ENCODE data around the gene EIF2S3. TPM values are rescaled to one million over a fixed set of nuclear protein-coding genes. Genes with fewer than 3 reads are reported as not detected.

The EIF2S3 gene
- total and polyA plus RNA-seq, 2 of the 4 experiments (the other 2 are of a cell fraction): 97.9 to 416 TPM

DNA sequence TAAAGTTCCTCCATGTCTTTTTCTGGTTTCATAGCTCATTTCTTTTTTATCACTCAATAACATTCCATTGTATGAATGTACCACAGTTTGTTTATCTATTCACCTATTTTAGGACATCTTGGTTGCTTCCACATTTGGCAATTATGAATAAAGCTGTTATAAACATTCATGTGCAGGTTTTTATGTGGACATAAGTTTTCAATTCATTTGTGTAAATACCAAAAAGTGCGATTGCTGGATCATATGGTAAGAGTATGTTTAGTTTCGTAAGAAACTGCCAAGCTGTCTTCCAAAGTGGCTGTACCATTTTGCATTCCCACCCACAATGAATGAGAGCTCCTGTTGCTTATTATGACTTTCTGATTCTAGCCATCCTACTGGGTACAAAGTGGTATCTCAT, 58.4 kb downstream of the EIF2S3 start:
- no TSS peak for BruUV-seq (replicated peaks)
- no peak for TF ChIP-seq RAD21 (IDR thresholded peaks at IDR 0.05; ENCODE audit: low read length)
- no peak for TF ChIP-seq FOS (IDR thresholded peaks at IDR 0.05; ENCODE audit: low read depth, low read length)
- TF ChIP-seq MAZ (IDR thresholded peaks at IDR 0.05; ENCODE audit: borderline replicate concordance, low read depth, low read length): no peak
- TF ChIP-seq POLR2A (IDR thresholded peaks at IDR 0.05; ENCODE audit: low read depth, low read length): no peak
- TF ChIP-seq USF2 (IDR thresholded peaks at IDR 0.05; ENCODE audit: low read depth, low read length): no peak
- TF ChIP-seq BHLHE40 (IDR thresholded peaks at IDR 0.05; ENCODE audit: low read depth, low read length): no peak
- no peak for TF ChIP-seq CHD1 (IDR thresholded peaks at IDR 0.05; ENCODE audit: low read depth, low read length)
- TF ChIP-seq NFE2L2 (IDR thresholded peaks at IDR 0.05; ENCODE audit: low read depth, low read length): no peak
- TF ChIP-seq RFX5 (IDR thresholded peaks at IDR 0.05; ENCODE audit: low read depth, low read length): no peak
- no peak for TF ChIP-seq CEBPB (IDR thresholded peaks at IDR 0.05; ENCODE audit: low read depth, low read length)
- no peak for TF ChIP-seq MXI1 (IDR thresholded peaks at IDR 0.05; ENCODE audit: borderline replicate concordance, low read depth, low read length)
- TF ChIP-seq, protein P1, sequence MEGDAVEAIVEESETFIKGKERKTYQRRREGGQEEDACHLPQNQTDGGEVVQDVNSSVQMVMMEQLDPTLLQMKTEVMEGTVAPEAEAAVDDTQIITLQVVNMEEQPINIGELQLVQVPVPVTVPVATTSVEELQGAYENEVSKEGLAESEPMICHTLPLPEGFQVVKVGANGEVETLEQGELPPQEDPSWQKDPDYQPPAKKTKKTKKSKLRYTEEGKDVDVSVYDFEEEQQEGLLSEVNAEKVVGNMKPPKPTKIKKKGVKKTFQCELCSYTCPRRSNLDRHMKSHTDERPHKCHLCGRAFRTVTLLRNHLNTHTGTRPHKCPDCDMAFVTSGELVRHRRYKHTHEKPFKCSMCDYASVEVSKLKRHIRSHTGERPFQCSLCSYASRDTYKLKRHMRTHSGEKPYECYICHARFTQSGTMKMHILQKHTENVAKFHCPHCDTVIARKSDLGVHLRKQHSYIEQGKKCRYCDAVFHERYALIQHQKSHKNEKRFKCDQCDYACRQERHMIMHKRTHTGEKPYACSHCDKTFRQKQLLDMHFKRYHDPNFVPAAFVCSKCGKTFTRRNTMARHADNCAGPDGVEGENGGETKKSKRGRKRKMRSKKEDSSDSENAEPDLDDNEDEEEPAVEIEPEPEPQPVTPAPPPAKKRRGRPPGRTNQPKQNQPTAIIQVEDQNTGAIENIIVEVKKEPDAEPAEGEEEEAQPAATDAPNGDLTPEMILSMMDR (conservative IDR thresholded peaks at IDR 0.05; ENCODE audit: low read depth, low read length): no peak
- no peak for TF ChIP-seq MAFK (IDR thresholded peaks at IDR 0.05; ENCODE audit: low read depth, low read length)
- ChIA-PET CTCF (interaction anchor here (0.6 kb wide), 1 partner anchor 10 kb away, joined by 3 read pairs; no protein-coding TSS in a partner anchor), POLR2A (ENCODE audit: unreplicated experiment) (no interaction called here)
- no peak overlapping the region for H4K91ac ChIP-seq (ENCODE audit: insufficient read depth, low read depth, low read length)
- H3K4me2 ChIP-seq (ENCODE audit: low read depth, low read length): no peak overlapping the region
- H3K79me1 ChIP-seq (ENCODE audit: low read depth in 1 of 2, low read length in 2 of 2): no peaks in the 10 kb centered on the region
- ATAC-seq (ENCODE audit: low read depth): peak; percentile 40; the same call in 1 of the 2 replicates
- H4K5ac ChIP-seq (ENCODE audit: low read depth, low read length): no peak overlapping the region
- H4K20me1 ChIP-seq (ENCODE audit: insufficient read depth, low read length): no peaks in the 10 kb centered on the region
- no peak overlapping the region for H3K56ac ChIP-seq (ENCODE audit: extremely low read depth, insufficient read depth, low read length)
- no peak overlapping the region for H3K9ac ChIP-seq (ENCODE audit: low read depth, low read length)
- no peak overlapping the region for H2AK5ac ChIP-seq (ENCODE audit: low read depth, low read length)
- no CpG with 5 or more reads among the region's 2 CpGs for WGBS, 2 experiments (ENCODE audit: extremely low coverage in 2 of 2, insufficient read length in 1 of 2)
- peaks cover 7% of the 10 kb centered on the region for H3K4me1 ChIP-seq (ENCODE audit: control insufficient read depth, insufficient read depth, low read length)
- dilution Hi-C loops (cut with HindIII; ENCODE audit: low sequenced_read_pairs, unreplicated experiment) (no loop called here), intact Hi-C loops (cut with micrococcal nuclease) (no loop called here), in situ Hi-C loops (cut with MboI; ENCODE audit: low sequenced_read_pairs) (no loop called here)
- no peak overlapping the region for H2BK20ac ChIP-seq (ENCODE audit: low read depth, low read length)
- H3K27me3 ChIP-seq (ENCODE audit: control insufficient read depth, insufficient read depth, low read length): 0 out of 2 replicates have a peak, but pooled peaks cover 1% of the 10 kb centered on the region
- H3K36me3 ChIP-seq (ENCODE audit: control insufficient read depth, insufficient read depth, low read length): no peaks in the 10 kb centered on the region
- H3K23ac ChIP-seq (ENCODE audit: low read depth, low read length): no peak overlapping the region
- no peak overlapping the region for H3K27ac ChIP-seq (ENCODE audit: insufficient read depth, low read length)
- no peak overlapping the region for H2AK9ac ChIP-seq (replicated peaks; ENCODE audit: low read depth, low read length, poor library complexity)
- peak overlapping the region; percentile 7; the same call in 1 of the 2 replicates for H2BK120ac ChIP-seq (ENCODE audit: low read depth, low read length)
- no peaks in the 10 kb centered on the region for H3K9me1 ChIP-seq (ENCODE audit: insufficient read depth, low read length)
- no peak overlapping the region; the same call in 1 of the 2 replicates for H3K4ac ChIP-seq (ENCODE audit: low read depth, low read length)
- peak overlapping the region; percentile 70 for H2BK5ac ChIP-seq (ENCODE audit: low read depth, low read length, poor library complexity, severe bottlenecking)
- no peak overlapping the region for H4K8ac ChIP-seq (ENCODE audit: low read depth in 2 of 2, low read length in 2 of 2)
- H3K9me3 ChIP-seq (ENCODE audit: control insufficient read depth, insufficient read depth, low read length): no peaks in the 10 kb centered on the region
- peak overlapping the region; percentile 85; the same call in 1 of the 3 replicates for H2BK15ac ChIP-seq (ENCODE audit: low read depth, low read length)
- H3K4me3 ChIP-seq (ENCODE audit: insufficient read depth, low read depth, low read length): no peak overlapping the region
- DNase-seq: peak; percentile 76
- H3K14ac ChIP-seq (replicated peaks; ENCODE audit: low read depth, low read length): no peak overlapping the region
- H2AFZ ChIP-seq (replicated peaks; ENCODE audit: low read length, poor library complexity): no peak overlapping the region
- H3K18ac ChIP-seq (ENCODE audit: low read depth, low read length): no peak overlapping the region
